Trophoblast cell (in vitro differentiated cells and primary cell): Measurements from ENCODE around the gene NEU3.

Experiments used
- DNase-seq, 2 donors: peaks; one replicate each; pipeline ENCODE4 v3.0.0-alpha.2; 2016
- H2AFZ ChIP-seq: 2 replicates; pipeline ENCODE4 v1.6.1; 2013; ENCODE audit warnings: low read length, moderate library complexity, mild to moderate bottlenecking; ENCODE audit not compliant: insufficient read depth, poor library complexity
- H2AK5ac ChIP-seq: 2 replicates; pipeline ENCODE4 v1.6.1; 2013; ENCODE audit warnings: mild to moderate bottlenecking, low read length
- H2BK120ac ChIP-seq: 2 replicates; pipeline ENCODE4 v1.6.1; 2013; ENCODE audit warnings: low read length, mild to moderate bottlenecking, moderate library complexity; ENCODE audit not compliant: insufficient read depth, poor library complexity
- H2BK12ac ChIP-seq: 2 replicates; pipeline ENCODE4 v1.6.1; 2013; ENCODE audit warnings: mild to moderate bottlenecking, low read length, moderate library complexity
- H2BK5ac ChIP-seq: 2 replicates; pipeline ENCODE4 v1.6.1; 2013; ENCODE audit warnings: low read length, low read depth, moderate library complexity, mild to moderate bottlenecking; ENCODE audit not compliant: poor library complexity
- H3K14ac ChIP-seq: 2 replicates; pipeline ENCODE4 v1.6.1; 2013; ENCODE audit warnings: mild to moderate bottlenecking, low read length
- H3K18ac ChIP-seq: 2 replicates; pipeline ENCODE4 v1.6.1; 2013; ENCODE audit warnings: mild to moderate bottlenecking, low read length
- H3K23ac ChIP-seq: 2 replicates; pipeline ENCODE4 v1.6.1; 2013; ENCODE audit warnings: low read length
- H3K27ac ChIP-seq: 2 replicates; pipeline ENCODE4 v1.5.1; 2013; ENCODE audit warnings: low read depth, mild to moderate bottlenecking, inconsistent platforms, low read length, moderate library complexity
- H3K27me3 ChIP-seq: 2 replicates; pipeline ENCODE4 v1.6.1; 2013; ENCODE audit warnings: inconsistent platforms, mild to moderate bottlenecking, low read length, moderate library complexity; ENCODE audit not compliant: insufficient read depth
- H3K36me3 ChIP-seq, 2 experiments: 1 replicate in 1 of 2; 2 replicates in 1 of 2; pipeline ENCODE4 v1.6.1; 2013; ENCODE audit warnings: low read length in 2 of 2, mild to moderate bottlenecking in 2 of 2, moderate library complexity in 1 of 2; ENCODE audit not compliant: insufficient read depth in 2 of 2, control insufficient read depth in 1 of 2
- H3K4ac ChIP-seq: 2 replicates; pipeline ENCODE4 v1.6.1; 2013; ENCODE audit warnings: low read depth, mild to moderate bottlenecking, low read length, moderate library complexity
- H3K4me1 ChIP-seq, 2 experiments: 1 replicate in 1 of 2; 2 replicates in 1 of 2; pipeline ENCODE4 v1.6.1; 2013; ENCODE audit warnings: low read length in 2 of 2, mild to moderate bottlenecking in 2 of 2, moderate library complexity in 1 of 2; ENCODE audit not compliant: insufficient read depth in 2 of 2, control insufficient read depth in 1 of 2
- H3K4me2 ChIP-seq: 2 replicates; pipeline ENCODE4 v1.6.1; 2013; ENCODE audit warnings: inconsistent platforms, mild to moderate bottlenecking, low read length, moderate library complexity
- H3K4me3 ChIP-seq: 2 replicates; pipeline ENCODE4 v1.5.1; 2013; ENCODE audit warnings: mild to moderate bottlenecking, low read depth, low read length, inconsistent platforms
- H3K79me1 ChIP-seq: one replicate; pipeline ENCODE4 v1.6.1; 2013; ENCODE audit warnings: low read length
- H3K79me2 ChIP-seq: 2 replicates; pipeline ENCODE4 v1.6.1; 2013; ENCODE audit warnings: low read length, mild to moderate bottlenecking; ENCODE audit not compliant: control insufficient read depth, insufficient read depth, poor library complexity
- H3K9ac ChIP-seq: 2 replicates; pipeline ENCODE4 v1.6.1; 2013; ENCODE audit warnings: mild to moderate bottlenecking, low read length
- H3K9me3 ChIP-seq: 2 replicates; pipeline ENCODE4 v1.6.1; 2013; ENCODE audit warnings: low read depth, mild to moderate bottlenecking, control low read depth, inconsistent platforms, low read length; ENCODE audit not compliant: insufficient read depth
- H4K12ac ChIP-seq: 2 replicates; pipeline ENCODE4 v1.6.1; 2013; ENCODE audit warnings: low read depth, mild to moderate bottlenecking, low read length, moderate library complexity
- H4K8ac ChIP-seq: 2 replicates; pipeline ENCODE4 v1.6.1; 2013; ENCODE audit warnings: low read depth, mild to moderate bottlenecking, low read length, moderate library complexity
- H4K91ac ChIP-seq: one replicate; pipeline ENCODE4 v1.6.1; 2013; ENCODE audit warnings: low read depth, mild to moderate bottlenecking, low read length, moderate library complexity
- WGBS: extraction: QIAGEN DNeasy Blood & Tissue Kit; methylation state at CpG from one replicate; pipeline ENCODE4 v1.1.7; 2013; ENCODE audit warnings: missing lambda C conversion rate; ENCODE audit not compliant: insufficient read length, insufficient coverage; ENCODE audit errors: extremely low coverage; 5-methylcytosine and 5-hydroxymethylcytosine counted together

Gene NEU3

GRCh38 chr11:75035256-75035655, 46.5 kb downstream of the NEU3 start:
- Histone ChIP-seq H3K9me3 (no peaks in the 10 kb centered on the region), H3K27ac (no peak overlapping the region), H2AK5ac (no peak overlapping the region), H2BK5ac (no peak overlapping the region), H3K36me3 (no peaks in the 10 kb centered on the region), H2BK12ac (no peak overlapping the region), H4K8ac (no peak overlapping the region), H3K4me2 (no peak overlapping the region), H3K14ac (no peak overlapping the region), H2BK120ac (no peak overlapping the region), H3K4me3 (no peak overlapping the region), H2AFZ (no peak overlapping the region), H4K91ac (no peak overlapping the region), H3K27me3 (no peaks in the 10 kb centered on the region), H3K79me2 (no peaks in the 10 kb centered on the region), H3K18ac (no peak overlapping the region), H3K4me1 (peaks cover 20% of the 10 kb centered on the region in 2 experiments), H3K9ac (no peak overlapping the region), H3K79me1 (peaks cover 19% of the 10 kb centered on the region), H4K12ac (no peak overlapping the region), H3K23ac (no peak overlapping the region), H3K4ac (no peak overlapping the region)
- DNase-seq, result no peak
- WGBS, result no CpG with 5 or more reads among the region's 5 CpGs

DNA sequence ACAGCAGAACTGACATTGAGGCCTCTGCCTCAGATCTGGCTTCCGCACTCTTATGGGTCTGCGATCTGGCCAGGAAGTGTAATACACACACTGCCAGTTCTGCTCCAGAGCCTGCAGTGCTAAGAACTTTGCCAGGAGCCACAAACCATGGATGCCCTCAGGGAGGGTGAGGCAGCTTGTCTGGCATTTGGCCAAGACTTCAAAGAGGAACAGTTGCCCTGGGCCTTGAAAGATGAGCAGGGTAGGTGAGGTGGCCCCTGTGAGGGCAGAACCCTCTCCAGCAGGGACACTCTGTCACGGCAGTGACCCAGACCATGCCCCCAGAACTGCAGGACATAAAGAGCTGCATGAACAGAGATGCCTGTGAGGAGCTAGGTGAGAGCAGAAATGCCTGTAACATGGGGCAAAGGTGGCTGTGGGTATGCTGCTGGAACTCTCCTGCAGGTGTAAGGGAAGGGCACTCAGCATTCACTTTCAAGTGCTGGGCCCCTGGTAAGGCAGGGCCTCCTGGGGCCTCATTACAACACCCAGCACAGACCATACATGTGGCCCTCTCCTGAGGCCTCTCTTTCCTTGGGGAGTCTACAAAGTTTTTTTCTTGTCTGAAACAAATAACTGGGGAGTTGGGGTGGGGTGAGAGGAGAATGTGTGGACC, 47.3 kb downstream of the NEU3 start:
- no CpG with 5 or more reads among the region's 3 CpGs for WGBS
- Histone ChIP-seq H3K36me3 (no peaks in the 10 kb centered on the region), H3K4me1 (peaks cover 23% of the 10 kb centered on the region in 2 experiments), H3K4me2 (no peak overlapping the region), H2AK5ac (no peak overlapping the region), H3K4ac (no peak overlapping the region), H4K12ac (peak overlapping the region; percentile 24), H3K27ac (peak overlapping the region; percentile 54), H3K23ac (no peak overlapping the region), H2BK120ac (peak overlapping the region; percentile 30), H4K91ac (peak overlapping the region; percentile 72), H2BK12ac (peak overlapping the region; percentile 34), H3K79me2 (no peaks in the 10 kb centered on the region), H2AFZ (no peak overlapping the region), H3K18ac (peak overlapping the region; percentile 52), H3K27me3 (no peaks in the 10 kb centered on the region), H2BK5ac (no peak overlapping the region), H3K4me3 (no peak overlapping the region), H3K14ac (no peak overlapping the region), H3K9ac (no peak overlapping the region), H3K9me3 (no peaks in the 10 kb centered on the region), H3K79me1 (peaks cover 23% of the 10 kb centered on the region), H4K8ac (peak overlapping the region; percentile 24)
- DNase-seq, result peak; percentile 94 to 99

- peak overlapping the region; percentile 92 for H3K14ac ChIP-seq
- peak overlapping the region; percentile 58 for H4K8ac ChIP-seq
- H3K9ac ChIP-seq, result peak overlapping the region; percentile 5
- no peaks in the 10 kb centered on the region for H3K9me3 ChIP-seq
- H3K27ac ChIP-seq, result peak overlapping the region; percentile 70
- peak overlapping the region; percentile 27 for H3K4ac ChIP-seq
- H2AK5ac ChIP-seq, result peak overlapping the region; percentile 72
- H2AFZ ChIP-seq, result no peak overlapping the region
- H3K4me3 ChIP-seq, result no peak overlapping the region
- peak overlapping the region; percentile 79 for H2BK120ac ChIP-seq
- H3K18ac ChIP-seq, result peak overlapping the region; percentile 72
- no CpG with 5 or more reads among the region's 11 CpGs for WGBS
- H3K4me2 ChIP-seq, result no peak overlapping the region
- H3K79me2 ChIP-seq, result no peaks in the 10 kb centered on the region
- H3K79me1 ChIP-seq, result peaks cover 22% of the 10 kb centered on the region
- peak; percentile 23 to 58 for DNase-seq
- H2BK12ac ChIP-seq, result peak overlapping the region; percentile 92
- H4K12ac ChIP-seq, result peak overlapping the region; percentile 96
- no peak overlapping the region for H3K23ac ChIP-seq
- peaks cover 18 to 22% of the 10 kb centered on the region in 2 experiments for H3K4me1 ChIP-seq
- no peaks in the 10 kb centered on the region for H3K27me3 ChIP-seq
- H2BK5ac ChIP-seq, result peak overlapping the region; percentile 74
- H4K91ac ChIP-seq, result peak overlapping the region; percentile 63
- H3K36me3 ChIP-seq, result no peaks in the 10 kb centered on the region
These were observed 51.5 kb downstream of the NEU3 start for GRCh38 chr11:75040167-75040770.

- no peak overlapping the region for H2BK12ac ChIP-seq
- H3K27me3 ChIP-seq, result no peaks in the 10 kb centered on the region
- no CpG with 5 or more reads among the region's 2 CpGs for WGBS
- H3K79me1 ChIP-seq, result peaks cover 28% of the 10 kb centered on the region
- H2BK5ac ChIP-seq, result no peak overlapping the region
- H3K4me1 ChIP-seq, result peaks cover 17 to 23% of the 10 kb centered on the region in 2 experiments
- H4K12ac ChIP-seq, result no peak overlapping the region
- H3K4me3 ChIP-seq, result no peak overlapping the region
- H3K18ac ChIP-seq, result no peak overlapping the region
- no peaks in the 10 kb centered on the region for H3K79me2 ChIP-seq
- no peak overlapping the region for H4K91ac ChIP-seq
- H3K23ac ChIP-seq, result no peak overlapping the region
- H3K9me3 ChIP-seq, result no peaks in the 10 kb centered on the region
- no peak for DNase-seq
- H3K36me3 ChIP-seq, result no peaks in the 10 kb centered on the region
- H2AK5ac ChIP-seq, result no peak overlapping the region
- H2AFZ ChIP-seq, result no peak overlapping the region
- H3K9ac ChIP-seq, result no peak overlapping the region
- H3K4me2 ChIP-seq, result no peak overlapping the region
- no peak overlapping the region for H3K4ac ChIP-seq
- H4K8ac ChIP-seq, result no peak overlapping the region
- no peak overlapping the region for H2BK120ac ChIP-seq
- no peak overlapping the region for H3K14ac ChIP-seq
- H3K27ac ChIP-seq, result no peak overlapping the region
These were observed 52.5 kb downstream of the NEU3 start for GRCh38 chr11:75041263-75041662.
